HepG2 (cell line): ENCODE data around the gene NISCH. TPM values are rescaled to one million over a fixed set of nuclear protein-coding genes. Genes with fewer than 3 reads are reported as not detected.
A peak's percentile ranks its signal among the peaks of the same experiment; 100 is the strongest.

Experiments used
- ATAC-seq: fragments of 200-7000 bp; cut with Tn5 transposase; 3 replicates; pipeline ENCODE4 v1.9.1; 2020; ENCODE audit warnings: mild to moderate bottlenecking, moderate library complexity
- BruUV-seq: library from RNA; stranded (reverse); fragments of 400-500 nt; replicated peaks from 2 replicates; lab custom pipeline; 2021; lab: Mats Ljungman, UMichigan
- CTCF ChIA-PET: fragments of 300-600 bp; formaldehyde crosslinking; extraction: SDS; loops from one replicate; lab custom pipeline; 2021; ENCODE audit warnings: low total read pairs, inconsistent platforms, low intra/inter-chr PET ratio; lab: Yijun Ruan, JAX
- POLR2A ChIA-PET: fragments of 350-600 bp; sonication (Branson Sonifier 250); formaldehyde crosslinking; loops from one replicate; lab custom pipeline; 2020; ENCODE audit warnings: antibody characterized with exemption, inconsistent platforms; lab: Yijun Ruan, JAX
- DNase-seq: peaks from one replicate; pipeline ENCODE4 v3.0.0-alpha.2; 2015; ENCODE audit warnings: low spot score
- FAIRE-seq: peaks from 3 replicates; lab custom pipeline; 2011; peaks lifted over from hg19 to GRCh38; lab: Jason Lieb, UNC
- H2AFZ ChIP-seq: one replicate; pipeline ENCODE4 v1.6.1; 2011; ENCODE audit warnings: low read length, inconsistent platforms
- H3K27ac ChIP-seq: fragments of 300-600 bp; 3 replicates; pipeline ENCODE4 v1.8.0; 2011; ENCODE audit warnings: mixed run types, mild to moderate bottlenecking, mixed read lengths, low read length, inconsistent platforms; ENCODE audit not compliant: insufficient read depth; ENCODE audit errors: extremely low read length
- H3K27me3 ChIP-seq, 2 experiments: fragments of 200-600 bp in 1 of 2; 2 replicates in 1 of 2; 3 replicates in 1 of 2; pipeline versions ENCODE4 v1.6.0 to v1.8.0; 2011; ENCODE audit warnings: low read length in 2 of 2, mild to moderate bottlenecking in 2 of 2, moderate library complexity in 2 of 2, inconsistent platforms in 1 of 2; ENCODE audit not compliant: insufficient read depth in 2 of 2, control insufficient read depth in 1 of 2
- H3K36me3 ChIP-seq, 2 experiments: fragments of 200-600 bp in 1 of 2; replicated peaks in 1 of 2; 2 replicates in 1 of 2; 3 replicates in 1 of 2; pipeline versions ENCODE4 v1.5.1 to v1.8.0; 2011; ENCODE audit warnings: low read length in 2 of 2, inconsistent platforms in 1 of 2; ENCODE audit not compliant: insufficient read depth in 2 of 2, control insufficient read depth in 1 of 2
- H3K4me1 ChIP-seq: 2 replicates; pipeline ENCODE4 v1.5.1; 2012; ENCODE audit warnings: low read length, inconsistent platforms; ENCODE audit not compliant: insufficient read depth
- H3K4me2 ChIP-seq: 2 replicates; pipeline ENCODE4 v1.6.0; 2011; ENCODE audit warnings: low read depth, low read length, inconsistent platforms
- H3K4me3 ChIP-seq, 3 experiments: fragments of 200-600 bp in 1 of 3; sonication (generic), shearing (Covaris generic) in 1 of 3; replicated peaks in 1 of 3; 2 replicates each; pipeline ENCODE4 v1.5.1; 2011 to 2016; ENCODE audit warnings: low read length in 3 of 3, inconsistent platforms in 2 of 3, low read depth in 2 of 3, mild to moderate bottlenecking in 2 of 3, control low read depth in 1 of 3, mixed read lengths in 1 of 3; ENCODE audit not compliant: insufficient read depth in 1 of 3
- H3K79me2 ChIP-seq: one replicate; pipeline ENCODE4 v1.6.1; 2011; ENCODE audit warnings: low read length, inconsistent platforms; ENCODE audit not compliant: insufficient read depth
- H3K9ac ChIP-seq: 2 replicates; pipeline ENCODE4 v1.6.0; 2011; ENCODE audit warnings: mild to moderate bottlenecking, low read depth, low read length, inconsistent platforms; ENCODE audit not compliant: insufficient read depth
- H3K9me3 ChIP-seq: 2 replicates; pipeline ENCODE4 v1.5.1; 2012; ENCODE audit warnings: mild to moderate bottlenecking, low read length
- H4K20me1 ChIP-seq: 2 replicates; pipeline ENCODE4 v1.6.0; 2011; ENCODE audit warnings: inconsistent platforms, mild to moderate bottlenecking, low read length, moderate library complexity; ENCODE audit not compliant: insufficient read depth
- HNF4A ChIP-seq: sonication (generic); formaldehyde crosslinking; IDR thresholded peaks from 2 replicates; pipeline ENCODE4 v1.4.0; 2020; ENCODE audit warnings: missing genetic modification reagents
- RARA ChIP-seq: IDR thresholded peaks from 2 replicates; pipeline ENCODE4 v1.6.1; 2016; ENCODE audit warnings: missing genetic modification reagents, missing compliant biosample characterization
- RXRA ChIP-seq: sonication (generic); formaldehyde crosslinking; IDR thresholded peaks from 2 replicates; pipeline ENCODE4 v1.5.1; 2020; ENCODE audit warnings: missing genetic modification reagents
- WGBS: methylation state at CpG from one replicate; pipeline ENCODE4 v1.1.6; 2017; ENCODE audit warnings: low lambda C conversion rate; 5-methylcytosine and 5-hydroxymethylcytosine counted together
- in situ Hi-C: cut with HindIII; loops from 2 replicates; pipeline ENCODE4 v1.10.0; 2017; ENCODE audit warnings: low pct_unique_long_range_greater_than_20kb; ENCODE audit not compliant: extremely low pct_ligation_motif_present
- intact Hi-C: fragments of 100-400 bp; cut with micrococcal nuclease; formaldehyde crosslinking; loops from one replicate; pipeline ENCODE4 v1.10.0; 2022; ENCODE audit not compliant: unreplicated experiment
- polyA plus RNA-seq, 8 experiments: library from polyadenylated mRNA; depleted of rRNA in 3 of 8; stranded (reverse) in 7 of 8; unstranded in 1 of 8; fragments of >200 nt; fragmentation: Illumina TruSeq in 4 of 8; extraction: Trizol in 4 of 8; gene quantifications; 2 replicates each; pipeline versions ENCODE4 v1.2.1 to v1.2.3, GENCODE V29; 2011 to 2016; ENCODE audit warnings: low read depth in 4 of 8, missing spikeins in 1 of 8, mixed read lengths in 1 of 8; ENCODE audit not compliant: insufficient read depth in 1 of 8
- total RNA-seq, 5 experiments: library from RNA; depleted of rRNA; stranded (reverse); fragments of >200 nt; fragmentation: Illumina TruSeq; extraction: Trizol; gene quantifications; 2 replicates each; pipeline ENCODE4 v1.2.3, GENCODE V29; 2016; ENCODE audit warnings: low read depth in 1 of 5
- TF ChIP-seq, protein P1 (sequence below): sonication (generic); formaldehyde crosslinking; IDR thresholded peaks from 2 replicates; pipeline ENCODE4 v1.5.0; 2020; ENCODE audit warnings: mild to moderate bottlenecking, missing genetic modification reagents, moderate library complexity
- TF ChIP-seq, protein P2 (sequence below): sonication (generic); formaldehyde crosslinking; IDR thresholded peaks from 2 replicates; pipeline ENCODE4 v1.9.0; 2022; ENCODE audit warnings: missing genetic modification reagents, mild to moderate bottlenecking, borderline replicate concordance

Gene NISCH
- total and polyA plus RNA-seq, 2 of the 13 experiments (the other 11 are each of a cell fraction or from before 2014, with no cell fraction given), result 27.0 to 47.6 TPM

DNA sequence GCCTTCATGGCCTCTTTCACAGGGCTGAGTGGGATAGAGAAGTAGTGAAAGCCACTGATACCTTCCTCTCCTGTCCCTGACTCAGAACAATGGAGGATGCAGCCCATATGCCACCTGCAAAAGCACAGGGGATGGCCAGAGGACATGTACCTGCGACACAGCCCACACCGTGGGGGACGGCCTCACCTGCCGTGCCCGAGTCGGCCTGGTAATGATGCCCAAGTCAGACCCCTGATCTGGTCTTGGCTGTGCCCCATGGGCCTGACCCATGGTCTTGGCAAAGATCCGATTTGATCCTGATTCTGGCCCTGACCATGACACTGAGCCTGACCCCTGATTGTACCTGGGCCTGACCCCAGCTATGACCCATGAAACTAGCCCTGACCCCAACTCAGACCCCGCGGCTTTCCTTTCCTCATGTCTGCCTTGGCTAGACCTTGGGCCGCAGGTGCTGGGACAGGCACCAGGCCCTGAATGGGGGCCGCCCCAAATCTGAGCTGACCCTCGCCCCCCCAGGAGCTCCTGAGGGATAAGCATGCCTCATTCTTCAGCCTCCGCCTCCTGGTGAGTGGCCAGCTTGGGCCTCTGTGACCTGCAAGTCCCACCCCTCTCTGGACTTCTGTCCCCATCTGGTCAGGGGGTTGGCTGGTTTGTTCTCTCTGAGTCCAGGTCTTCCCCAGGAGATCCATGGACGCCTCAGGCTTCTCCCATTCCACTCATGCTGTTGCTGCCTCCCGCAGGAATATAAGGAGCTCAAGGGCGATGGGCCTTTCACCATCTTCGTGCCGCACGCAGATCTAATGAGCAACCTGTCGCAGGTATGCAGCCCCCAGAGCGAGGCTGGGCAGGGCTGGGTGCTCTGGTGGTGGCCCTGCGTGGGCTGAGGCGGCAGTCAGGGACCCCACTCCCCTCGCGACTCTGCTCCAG, 62.7 kb downstream of the NISCH start:
- Histone ChIP-seq H3K79me2 (no peaks in the 10 kb centered on the region), H3K4me2 (0 out of 2 replicates have a peak overlapping the region, but pooled peaks have one; percentile 15), H3K27ac (no peak overlapping the region), H3K9ac (no peak overlapping the region), H4K20me1 (no peaks in the 10 kb centered on the region), H3K9me3 (no peaks in the 10 kb centered on the region), H2AFZ (no peak overlapping the region), H3K27me3 (peaks cover 23 to 52% of the 10 kb centered on the region in 2 experiments), H3K36me3 (no peaks in the 10 kb centered on the region), H3K4me1 (peaks cover 27% of the 10 kb centered on the region), H3K4me3 (no peak overlapping the region)
- no TSS peak for BruUV-seq
- WGBS, result 39% methylated on average over 11 of the region's 25 CpGs
- TF ChIP-seq RARA (CRISPR knock-in tag) (0 out of 2 replicates have a peak, but pooled peaks have one; percentile 18), RXRA (CRISPR knock-in tag) (peak; percentile 36; the same call in 1 of the 2 replicates), HNF4A (CRISPR knock-in tag) (no peak)
- TF ChIP-seq, protein P1, sequence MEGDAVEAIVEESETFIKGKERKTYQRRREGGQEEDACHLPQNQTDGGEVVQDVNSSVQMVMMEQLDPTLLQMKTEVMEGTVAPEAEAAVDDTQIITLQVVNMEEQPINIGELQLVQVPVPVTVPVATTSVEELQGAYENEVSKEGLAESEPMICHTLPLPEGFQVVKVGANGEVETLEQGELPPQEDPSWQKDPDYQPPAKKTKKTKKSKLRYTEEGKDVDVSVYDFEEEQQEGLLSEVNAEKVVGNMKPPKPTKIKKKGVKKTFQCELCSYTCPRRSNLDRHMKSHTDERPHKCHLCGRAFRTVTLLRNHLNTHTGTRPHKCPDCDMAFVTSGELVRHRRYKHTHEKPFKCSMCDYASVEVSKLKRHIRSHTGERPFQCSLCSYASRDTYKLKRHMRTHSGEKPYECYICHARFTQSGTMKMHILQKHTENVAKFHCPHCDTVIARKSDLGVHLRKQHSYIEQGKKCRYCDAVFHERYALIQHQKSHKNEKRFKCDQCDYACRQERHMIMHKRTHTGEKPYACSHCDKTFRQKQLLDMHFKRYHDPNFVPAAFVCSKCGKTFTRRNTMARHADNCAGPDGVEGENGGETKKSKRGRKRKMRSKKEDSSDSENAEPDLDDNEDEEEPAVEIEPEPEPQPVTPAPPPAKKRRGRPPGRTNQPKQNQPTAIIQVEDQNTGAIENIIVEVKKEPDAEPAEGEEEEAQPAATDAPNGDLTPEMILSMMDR (CRISPR knock-in tag), result 0 out of 2 replicates have a peak, but pooled peaks have one; percentile 8
- TF ChIP-seq, protein P2, sequence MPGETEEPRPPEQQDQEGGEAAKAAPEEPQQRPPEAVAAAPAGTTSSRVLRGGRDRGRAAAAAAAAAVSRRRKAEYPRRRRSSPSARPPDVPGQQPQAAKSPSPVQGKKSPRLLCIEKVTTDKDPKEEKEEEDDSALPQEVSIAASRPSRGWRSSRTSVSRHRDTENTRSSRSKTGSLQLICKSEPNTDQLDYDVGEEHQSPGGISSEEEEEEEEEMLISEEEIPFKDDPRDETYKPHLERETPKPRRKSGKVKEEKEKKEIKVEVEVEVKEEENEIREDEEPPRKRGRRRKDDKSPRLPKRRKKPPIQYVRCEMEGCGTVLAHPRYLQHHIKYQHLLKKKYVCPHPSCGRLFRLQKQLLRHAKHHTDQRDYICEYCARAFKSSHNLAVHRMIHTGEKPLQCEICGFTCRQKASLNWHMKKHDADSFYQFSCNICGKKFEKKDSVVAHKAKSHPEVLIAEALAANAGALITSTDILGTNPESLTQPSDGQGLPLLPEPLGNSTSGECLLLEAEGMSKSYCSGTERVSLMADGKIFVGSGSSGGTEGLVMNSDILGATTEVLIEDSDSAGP, result peak; percentile 41; the same call in 1 of the 2 replicates
- in situ Hi-C loops, result no loop called here
- ATAC-seq (peak; percentile 17), FAIRE-seq (no peak), DNase-seq (no peak)
- CTCF ChIA-PET, result no interaction called here
- POLR2A ChIA-PET, result interaction anchor here (1.0 to 1.4 kb wide), 2 partner anchors 9 to 14 kb away, joined by 3 to 5 read pairs; no protein-coding TSS in a partner anchor
- intact Hi-C loops, result no loop called here
